Subcutaneous adipose tissue (tissue), 4 donors: ENCODE results near the gene HSD17B2. TPM values are rescaled to one million over a fixed set of nuclear protein-coding genes. Genes with fewer than 3 reads are reported as not detected.

Experiments used
- CTCF ChIP-seq: fragments of 450-650 bp; IDR thresholded peaks from one replicate; pipeline ENCODE4 v1.5.1; 2016; ENCODE audit warnings: low read depth, mild to moderate bottlenecking, control low read depth, antibody characterized with exemption, moderate library complexity
- total RNA-seq, 4 donors: library from RNA; depleted of rRNA; stranded (reverse); fragments of >200 nt; gene quantifications; one replicate each; pipeline ENCODE4 v1.1.0, GENCODE V29; 2016

HSD17B2 gene
- total RNA-seq, 4 donors from 2014 or later: not detected

GRCh38 chr16:82067804-82068325, 32.8 kb downstream of the HSD17B2 start:
- TF ChIP-seq CTCF: no peak

- TF ChIP-seq CTCF: no peak
Observed at GRCh38 chr16:82070656-82071369, 35.8 kb downstream of the HSD17B2 start.

- no peak for TF ChIP-seq CTCF
Observed at GRCh38 chr16:82071421-82071820, 36.4 kb downstream of the HSD17B2 start.

GRCh38 chr16:82072313-82072712, 37.3 kb downstream of the HSD17B2 start:
- TF ChIP-seq CTCF: no peak

- no peak for TF ChIP-seq CTCF
Observed at GRCh38 chr16:82074019-82074558, 39.0 kb downstream of the HSD17B2 start.

GRCh38 chr16:82078125-82078524, 43.1 kb downstream of the HSD17B2 start:
- no peak for TF ChIP-seq CTCF

GRCh38 chr16:82079892-82080291, 44.8 kb downstream of the HSD17B2 start:
- no peak for TF ChIP-seq CTCF
